Liver (tissue), 9 donors: ENCODE measurements around the gene NAT10. TPM values are rescaled to one million over a fixed set of nuclear protein-coding genes. Genes with fewer than 3 reads are reported as not detected.
A peak's percentile ranks its signal among the peaks of the same experiment; 100 is the strongest.

Source experiments
- DNase-seq: peaks from one replicate; pipeline ENCODE4 v3.0.0-alpha.2; 2017; ENCODE audit warnings: low spot score
- H3K27ac ChIP-seq, 2 donors: one replicate each; pipeline ENCODE4 v1.7.0; 2013; ENCODE audit warnings: inconsistent platforms in 2 of 2, low read length in 2 of 2, control low read depth in 1 of 2, low read depth in 1 of 2, mild to moderate bottlenecking in 1 of 2
- H3K27me3 ChIP-seq, 4 donors: one replicate each; pipeline versions ENCODE4 v1.6.1 to v1.7.0; 2013; ENCODE audit warnings: low read length in 3 of 4, inconsistent platforms in 1 of 4, mild to moderate bottlenecking in 1 of 4, moderate library complexity in 1 of 4; ENCODE audit not compliant: control insufficient read depth in 4 of 4, insufficient read depth in 4 of 4
- H3K36me3 ChIP-seq, 4 donors: one replicate each; pipeline versions ENCODE4 v1.6.1 to v1.7.0; 2013; ENCODE audit warnings: low read length in 3 of 4, mild to moderate bottlenecking in 3 of 4, low read depth in 1 of 4, moderate library complexity in 1 of 4; ENCODE audit not compliant: control insufficient read depth in 4 of 4, insufficient read depth in 3 of 4
- H3K4me1 ChIP-seq, 4 donors: one replicate each; pipeline versions ENCODE4 v1.6.1 to v1.7.0; 2013; ENCODE audit warnings: low read length in 3 of 4, mild to moderate bottlenecking in 3 of 4, moderate library complexity in 1 of 4; ENCODE audit not compliant: control insufficient read depth in 4 of 4, insufficient read depth in 4 of 4
- H3K4me3 ChIP-seq, 3 donors: one replicate each; pipeline versions ENCODE4 v1.6.1 to v1.7.0; 2013; ENCODE audit warnings: low read length in 3 of 3, control low read depth in 1 of 3, low read depth in 1 of 3, mild to moderate bottlenecking in 1 of 3
- H3K9ac ChIP-seq, 2 donors: one replicate each; pipeline ENCODE4 v1.7.0; 2013; ENCODE audit warnings: low read length in 2 of 2, mild to moderate bottlenecking in 2 of 2, moderate library complexity in 2 of 2, control low read depth in 1 of 2, low read depth in 1 of 2
- H3K9me3 ChIP-seq, 4 donors: one replicate each; pipeline versions ENCODE4 v1.6.1 to v1.7.0; 2013; ENCODE audit warnings: low read length in 3 of 4; ENCODE audit not compliant: control insufficient read depth in 4 of 4
- ATF3 ChIP-seq: IDR thresholded peaks from 2 replicates; pipeline ENCODE4 v1.6.1; 2016; ENCODE audit warnings: antibody characterized with exemption
- CTCF ChIP-seq: fragments of 150-350 bp; IDR thresholded peaks from 2 replicates; pipeline ENCODE4 v1.5.1; 2017; ENCODE audit warnings: improper control_type of control experiment, low read depth, low read length; ENCODE audit not compliant: missing input control
- EGR1 ChIP-seq, 2 donors: IDR thresholded peaks; 2 replicates each; pipeline ENCODE4 v1.6.1; 2016 to 2018; ENCODE audit warnings: antibody characterized with exemption in 2 of 2, low read depth in 2 of 2
- FOXA1 ChIP-seq: IDR thresholded peaks from 2 replicates; pipeline ENCODE4 v1.6.1; 2016; ENCODE audit warnings: antibody characterized with exemption
- FOXA2 ChIP-seq: IDR thresholded peaks from 2 replicates; pipeline ENCODE4 v1.6.1; 2016; ENCODE audit warnings: antibody characterized with exemption
- GABPA ChIP-seq, 2 donors: IDR thresholded peaks in 1 of 2; conservative IDR thresholded peaks in 1 of 2; 2 replicates each; pipeline ENCODE4 v1.6.1; 2016; ENCODE audit warnings: antibody characterized with exemption in 2 of 2, mild to moderate bottlenecking in 1 of 2, moderate library complexity in 1 of 2
- HNF4A ChIP-seq, 2 donors: conservative IDR thresholded peaks; 2 replicates each; pipeline ENCODE4 v1.6.1; 2016; ENCODE audit warnings: antibody characterized with exemption in 2 of 2, mild to moderate bottlenecking in 2 of 2
- HNF4G ChIP-seq: IDR thresholded peaks from 2 replicates; pipeline ENCODE4 v1.6.1; 2016; ENCODE audit warnings: antibody characterized with exemption
- JUND ChIP-seq, 2 donors: IDR thresholded peaks; 2 replicates each; pipeline ENCODE4 v1.6.1; 2016; ENCODE audit warnings: antibody characterized with exemption in 2 of 2
- MAX ChIP-seq: IDR thresholded peaks from 2 replicates; pipeline ENCODE4 v1.6.1; 2016; ENCODE audit warnings: antibody characterized with exemption
- NR2F2 ChIP-seq: IDR thresholded peaks from 2 replicates; pipeline ENCODE4 v1.6.1; 2016; ENCODE audit warnings: antibody characterized with exemption
- RAD21 ChIP-seq, 2 donors: IDR thresholded peaks; 2 replicates each; pipeline ENCODE4 v1.6.1; 2016; ENCODE audit warnings: antibody characterized with exemption in 2 of 2, mild to moderate bottlenecking in 2 of 2
- REST ChIP-seq: IDR thresholded peaks from 2 replicates; pipeline ENCODE4 v1.6.1; 2016; ENCODE audit warnings: antibody characterized with exemption, mild to moderate bottlenecking
- RXRA ChIP-seq, 2 donors: IDR thresholded peaks; 2 replicates each; pipeline ENCODE4 v1.6.1; 2017 to 2018; ENCODE audit warnings: antibody characterized with exemption in 2 of 2, mild to moderate bottlenecking in 1 of 2
- SP1 ChIP-seq: IDR thresholded peaks from 2 replicates; pipeline ENCODE4 v1.6.1; 2018; ENCODE audit warnings: antibody characterized with exemption, mild to moderate bottlenecking
- TAF1 ChIP-seq: conservative IDR thresholded peaks from 2 replicates; pipeline ENCODE4 v1.6.1; 2016; ENCODE audit warnings: antibody characterized with exemption, mild to moderate bottlenecking
- YY1 ChIP-seq: IDR thresholded peaks from 2 replicates; pipeline ENCODE4 v1.6.1; 2016; ENCODE audit warnings: antibody characterized with exemption, mild to moderate bottlenecking
- ZBTB33 ChIP-seq: IDR thresholded peaks from 2 replicates; pipeline ENCODE4 v1.6.1; 2016; ENCODE audit warnings: antibody characterized with exemption
- WGBS: extraction: QIAGEN DNeasy Blood & Tissue Kit; methylation state at CpG from one replicate; pipeline ENCODE4 v1.1.7; 2013; 5-methylcytosine and 5-hydroxymethylcytosine counted together
- polyA plus RNA-seq, 2 donors: library from polyadenylated mRNA; stranded (reverse) in 1 of 2; unstranded in 1 of 2; fragments of 200-250 nt in 1 of 2; fragments of >200 nt in 1 of 2; fragmentation: Nextera tagmentation in 1 of 2; extraction: Ambion mirVana in 1 of 2; gene quantifications; one replicate each; pipeline versions ENCODE4 v1.2.1 to v1.2.3, GENCODE V29; 2013 to 2015
- total RNA-seq, 2 donors: library from RNA; depleted of rRNA; stranded (reverse); fragments of >200 nt; gene quantifications; one replicate each; pipeline ENCODE4 v1.2.3, GENCODE V29; 2014
- donor health status: healthy.
- donor health status: healthy.
- donor health status: healthy.
- donor health status: healthy.
- donor health status: healthy.

NAT10 gene
- total and polyA plus RNA-seq, 4 donors, result 9.1 to 14.0 (median 13.5) TPM

GRCh38 chr11:34157163-34157562 is 51.7 kb downstream of the NAT10 start:
- H3K9ac ChIP-seq, result no peak overlapping the region
- H3K9me3 ChIP-seq, result no peaks in the 10 kb centered on the region
- WGBS, result 61% methylated on average over 9 of the region's 9 CpGs
- peaks cover 0 to 10% (median 5%) of the 10 kb centered on the region in 4 donors for H3K4me1 ChIP-seq
- peaks cover 0 to 70% (median 19%) of the 10 kb centered on the region in 4 donors for H3K36me3 ChIP-seq
- no peak overlapping the region for H3K4me3 ChIP-seq
- no peak for TF ChIP-seq ZBTB33
- peak in 1 of 2 donors; percentile 22 for TF ChIP-seq RXRA (IDR thresholded peaks at IDR 0.05)
- TF ChIP-seq REST, result no peak
- TF ChIP-seq YY1, result no peak
- no peak for TF ChIP-seq HNF4G
- TF ChIP-seq HNF4A (conservative IDR thresholded peaks at IDR 0.05), result peak; percentile 68 to 74
- no peak for DNase-seq
- H3K27ac ChIP-seq, result no peak overlapping the region
- no peaks in the 10 kb centered on the region for H3K27me3 ChIP-seq

- TF ChIP-seq ATF3 (no peak), JUND (IDR thresholded peaks at IDR 0.05) (no peak), FOXA1 (no peak), FOXA2 (no peak), EGR1 (IDR thresholded peaks at IDR 0.05; ENCODE audit: low read depth in 2 of 2) (no peak), SP1 (no peak), RAD21 (IDR thresholded peaks at IDR 0.05) (no peak), REST (no peak), YY1 (no peak), ZBTB33 (no peak), MAX (no peak), CTCF (no peak), TAF1 (no peak), HNF4A (conservative IDR thresholded peaks at IDR 0.05) (no peak), HNF4G (no peak), GABPA (IDR thresholded peaks at IDR 0.05 in 1 of 2, conservative IDR thresholded peaks at IDR 0.05 in 1 of 2) (no peak), NR2F2 (no peak), RXRA (IDR thresholded peaks at IDR 0.05) (no peak)
- Histone ChIP-seq H3K36me3 (peaks cover 0 to 70% (median 17%) of the 10 kb centered on the region in 4 donors), H3K9me3 (no peaks in the 10 kb centered on the region), H3K9ac (no peak overlapping the region), H3K27ac (no peak overlapping the region), H3K27me3 (no peaks in the 10 kb centered on the region), H3K4me1 (peaks cover 0 to 10% (median 5%) of the 10 kb centered on the region in 4 donors), H3K4me3 (no peak overlapping the region)
- DNase-seq, result no peak
- WGBS, result 83% methylated on average over 6 of the region's 6 CpGs
These were observed 53.2 kb downstream of the NAT10 start for GRCh38 chr11:34158661-34159060.
